NB4 (cell line): ENCODE data around the gene TRIP13.

Experiments
- CTCF ChIP-seq: IDR thresholded peaks from one replicate; pipeline ENCODE4 v1.5.1; 2012; ENCODE audit warnings: low read depth, low read length
- MAX ChIP-seq: IDR thresholded peaks from 2 replicates; pipeline ENCODE4 v1.6.1; 2011; ENCODE audit warnings: low read depth, low read length
- POLR2A ChIP-seq: IDR thresholded peaks from 2 replicates; pipeline ENCODE4 v1.6.1; 2011; ENCODE audit warnings: mild to moderate bottlenecking; ENCODE audit not compliant: insufficient read length; ENCODE audit errors: extremely low read depth

DNA sequence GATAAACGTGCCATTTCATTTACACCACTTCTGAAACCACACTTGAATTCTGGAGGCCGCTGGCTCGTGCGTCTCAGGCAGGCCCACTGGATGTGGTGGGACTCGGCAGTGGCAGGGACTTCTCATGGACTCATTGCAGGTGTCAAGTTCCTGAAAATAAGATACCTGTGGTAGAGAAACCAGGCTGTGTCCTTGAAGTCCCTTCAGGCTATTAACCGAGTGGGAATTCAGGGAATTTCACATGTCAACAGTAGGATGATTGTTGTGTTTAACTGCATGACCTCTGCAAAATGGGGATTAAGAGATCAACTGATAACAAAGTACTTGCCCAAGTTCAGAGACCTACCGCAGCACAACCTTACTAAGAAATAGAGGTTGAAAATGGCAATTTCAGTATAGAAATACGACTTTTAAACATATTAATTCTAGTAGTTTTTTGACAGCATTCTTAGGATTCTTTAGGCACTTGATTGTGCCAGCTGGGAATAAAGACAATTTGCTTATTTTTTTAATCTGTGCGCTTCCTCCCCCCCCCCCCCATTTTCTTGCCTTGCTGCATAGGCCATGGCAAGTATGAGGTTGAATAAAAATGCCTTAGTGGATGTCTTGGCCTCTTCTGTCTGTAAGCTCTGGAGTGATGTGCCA is 26.8 kb downstream of the TRIP13 start:
- TF ChIP-seq MAX: no peak
- TF ChIP-seq CTCF: no peak
- TF ChIP-seq POLR2A: no peak
